COLO829 (cell line): ENCODE data around the gene ZDHHC8.

ENCODE experiments used
- DNase-seq: peaks from one replicate; pipeline ENCODE4 v3.0.0; 2012; ENCODE audit warnings: low spot score

Gene ZDHHC8

DNA sequence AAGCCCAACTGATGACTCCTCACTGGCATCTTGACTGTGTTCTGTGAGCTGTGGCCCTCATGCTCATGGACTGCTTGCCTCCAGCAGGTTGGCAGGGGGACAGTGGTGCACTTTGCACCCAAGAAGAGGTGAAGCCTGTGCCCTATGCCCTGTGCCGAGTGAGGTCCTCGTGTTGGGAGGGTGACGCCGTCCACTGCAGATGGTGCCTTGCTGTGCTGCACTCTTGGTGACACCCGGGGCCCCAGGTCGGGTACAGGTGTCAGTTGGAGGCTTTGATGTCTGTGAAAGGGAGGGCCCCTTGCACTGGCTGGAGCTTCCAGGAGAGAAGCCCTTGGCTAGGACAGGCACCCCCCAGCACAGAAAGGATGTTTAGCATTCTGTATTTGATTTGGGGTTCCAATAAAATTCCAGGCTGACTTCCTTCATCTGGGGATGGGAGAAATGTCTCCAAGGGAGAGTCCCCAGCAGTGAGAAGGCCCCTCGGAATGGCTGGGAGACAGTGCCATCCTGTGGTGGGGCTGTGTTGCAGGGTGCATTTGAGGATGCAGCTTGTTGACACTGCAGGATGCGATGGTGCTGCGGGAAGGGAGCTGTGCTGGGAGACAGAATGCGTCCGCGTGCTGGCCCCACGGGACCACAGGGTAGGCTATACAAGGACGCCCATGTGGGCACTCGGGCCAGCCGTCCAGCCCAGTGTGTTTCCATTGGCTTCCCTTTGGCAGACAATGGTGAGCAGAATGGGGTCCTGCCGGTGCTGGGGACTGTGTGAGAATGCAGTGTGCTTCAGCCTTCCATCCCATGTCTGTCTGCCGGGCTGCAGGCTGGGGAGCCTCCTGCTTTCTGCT, 2.5 kb upstream of the ZDHHC8 start:
- DNase-seq: no peak

GRCh38 chr22:20129747-20130014, 1.9 kb upstream of the ZDHHC8 start:
- DNase-seq: no peak

DNA sequence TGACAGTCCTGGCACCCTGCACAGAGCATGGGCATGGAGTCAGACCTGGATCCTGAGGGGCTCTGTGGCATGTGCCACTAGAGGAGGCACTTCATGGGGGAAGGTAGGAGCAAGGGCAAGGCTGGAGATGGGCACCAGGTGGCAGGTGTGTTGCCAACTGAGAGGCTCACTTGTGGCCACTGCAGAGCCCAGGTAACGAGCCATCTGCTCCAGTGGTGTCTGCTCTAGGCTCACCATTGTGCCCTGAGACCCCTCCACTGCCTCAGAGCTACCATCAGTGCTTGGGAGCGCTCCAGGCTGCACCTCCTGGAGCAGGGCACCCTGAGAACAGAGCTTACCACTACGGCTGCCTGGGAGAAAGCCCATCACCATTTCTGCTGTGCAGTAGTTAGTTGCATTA, 1.3 kb upstream of the ZDHHC8 start:
- no peak for DNase-seq

DNA sequence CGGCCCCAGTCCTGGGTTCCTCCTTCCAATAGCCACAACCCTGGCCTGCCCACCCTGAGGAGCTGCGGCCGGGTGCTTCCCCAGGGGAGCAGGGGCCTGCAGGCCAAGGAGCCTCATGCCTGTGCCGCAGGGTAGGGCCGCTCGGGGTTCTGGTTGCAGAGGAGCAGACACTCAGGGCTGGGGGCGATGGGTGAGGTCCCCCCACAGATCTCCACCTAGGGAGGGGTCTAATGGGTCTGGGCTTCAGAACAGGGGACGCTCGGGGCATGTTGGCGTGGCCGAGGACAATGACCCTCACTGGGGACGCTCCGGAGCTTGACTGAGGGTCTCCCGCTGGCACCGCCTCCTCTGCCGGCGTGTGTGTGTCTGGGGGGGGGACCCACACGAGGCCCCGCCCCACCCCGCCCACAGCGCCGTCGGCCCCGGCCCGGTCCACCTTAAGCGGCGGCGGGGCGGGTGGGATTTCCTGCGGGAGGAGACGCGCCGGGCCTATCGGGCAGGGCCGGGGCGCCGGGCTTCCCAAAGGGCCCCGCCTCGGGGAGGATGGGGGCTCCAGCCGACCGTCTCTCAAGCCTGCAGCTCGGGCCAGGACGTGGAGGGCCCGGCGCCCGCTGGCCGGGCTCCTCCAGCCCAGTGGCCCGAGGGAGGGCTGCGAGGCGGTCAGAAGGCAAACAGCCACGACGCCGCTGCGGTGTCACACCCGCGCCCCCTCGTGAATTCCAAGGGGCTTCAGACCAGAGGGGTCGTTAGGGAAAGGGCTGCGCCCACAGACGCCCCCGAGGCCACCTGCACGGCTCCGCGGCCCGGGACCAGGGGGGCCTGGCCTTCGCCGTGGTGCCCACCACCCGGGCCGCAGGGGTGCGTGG, 640 bp upstream of the ZDHHC8 start:
- no peak for DNase-seq

- DNase-seq: no peak
Measured at GRCh38 chr22:20131859-20132685, 468 bp downstream of the ZDHHC8 start.

GRCh38 chr22:20132686-20133246, 1.2 kb downstream of the ZDHHC8 start:
- no peak for DNase-seq

- no peak for DNase-seq
Measured at GRCh38 chr22:20133930-20134549, 2.4 kb downstream of the ZDHHC8 start.

GRCh38 chr22:20135265-20135664, 3.7 kb downstream of the ZDHHC8 start:
- DNase-seq: no peak

- no peak for DNase-seq
Measured at GRCh38 chr22:20135806-20136602, 4.4 kb downstream of the ZDHHC8 start.

- no peak for DNase-seq
Measured at GRCh38 chr22:20136603-20136873, 4.9 kb downstream of the ZDHHC8 start.

GRCh38 chr22:20137113-20137512, 5.5 kb downstream of the ZDHHC8 start:
- DNase-seq: no peak

DNA sequence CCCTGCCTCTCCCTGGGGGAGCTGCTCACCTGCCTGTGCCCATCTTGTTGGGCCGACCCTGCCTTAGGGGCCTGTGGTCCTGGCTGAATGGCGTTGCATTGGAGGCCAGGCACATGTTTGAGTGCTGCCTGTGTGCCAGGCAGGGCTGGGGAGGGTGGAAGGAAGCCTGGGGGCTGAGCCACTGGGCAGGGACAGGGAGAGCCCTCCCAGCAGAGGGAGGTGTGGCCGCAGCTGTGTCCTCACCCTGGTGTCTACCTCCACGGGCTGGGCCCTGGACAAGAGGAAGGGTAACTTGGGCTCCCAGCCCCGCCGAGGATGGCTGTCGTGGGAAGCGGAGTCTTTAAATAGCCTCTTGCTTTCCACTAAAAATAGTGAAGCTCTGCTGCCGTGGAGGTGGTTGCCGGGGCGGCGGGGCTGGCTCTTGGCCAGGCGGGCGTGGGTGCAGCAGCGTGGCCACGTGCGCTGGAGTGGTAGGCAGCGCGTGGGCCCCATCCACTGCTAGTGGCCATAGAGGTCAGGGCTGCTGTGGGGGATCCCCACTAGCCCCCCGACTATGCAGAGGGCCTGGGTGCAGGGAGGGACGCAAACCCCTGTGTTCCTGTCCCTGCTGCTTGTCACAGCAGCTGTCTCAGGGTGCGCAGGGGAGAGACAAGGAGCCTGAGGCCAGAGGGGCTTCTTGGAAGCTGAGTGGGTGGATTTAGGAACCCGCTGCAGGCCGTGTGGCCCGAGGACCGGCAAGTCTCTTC, 6.2 kb downstream of the ZDHHC8 start:
- DNase-seq: no peak

GRCh38 chr22:20138417-20138738, 6.8 kb downstream of the ZDHHC8 start:
- DNase-seq: no peak

DNA sequence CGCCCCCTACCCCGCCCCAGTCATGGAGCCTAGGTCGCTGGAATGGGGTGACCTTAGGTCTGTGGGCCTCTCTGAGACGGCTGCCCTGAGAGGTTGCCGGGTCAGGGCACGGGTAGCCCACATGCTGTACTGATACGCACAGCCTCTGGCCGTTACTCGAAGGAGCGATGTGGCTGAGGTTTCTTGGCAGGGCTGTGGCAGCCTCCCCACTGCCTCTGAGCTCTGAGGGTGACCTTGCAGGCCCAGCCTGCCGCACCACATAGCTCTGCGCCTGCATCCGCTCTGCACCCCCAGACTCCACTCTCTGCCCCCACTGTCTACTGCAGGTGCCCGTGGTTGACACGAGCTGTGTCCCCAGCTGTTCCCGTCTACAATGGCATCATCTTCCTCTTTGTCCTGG, 7.3 kb downstream of the ZDHHC8 start:
- no peak for DNase-seq

GRCh38 chr22:20139391-20140106, 7.9 kb downstream of the ZDHHC8 start:
- no peak for DNase-seq

DNA sequence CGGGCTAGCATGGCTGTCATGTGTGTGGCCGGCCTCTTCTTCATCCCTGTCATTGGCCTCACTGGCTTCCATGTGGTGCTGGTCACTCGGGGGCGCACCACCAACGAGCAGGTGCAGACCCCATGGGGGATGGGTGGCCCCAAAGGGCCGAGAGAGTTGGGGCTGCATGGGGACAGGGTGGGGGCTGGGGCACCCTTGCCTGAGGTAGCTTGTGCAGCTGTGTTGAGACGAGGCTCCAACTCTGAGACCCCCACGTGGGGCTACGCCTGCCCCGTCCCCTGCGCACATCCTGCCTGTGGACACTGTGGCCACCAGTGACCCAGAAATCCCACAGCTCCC, 8.5 kb downstream of the ZDHHC8 start:
- DNase-seq: no peak

- no peak for DNase-seq
Measured at GRCh38 chr22:20140521-20140964, 8.9 kb downstream of the ZDHHC8 start.

GRCh38 chr22:20141186-20142077, 9.8 kb downstream of the ZDHHC8 start:
- DNase-seq: no peak
